Panc1 (cell line): ENCODE data around the gene CD9.

Experiments used
- POLR2AphosphoS5 ChIP-seq: IDR thresholded peaks from 2 replicates; pipeline ENCODE4 v1.6.1; 2012; ENCODE audit warnings: mild to moderate bottlenecking, low read depth, low read length, moderate library complexity
- SIN3A ChIP-seq: IDR thresholded peaks from 2 replicates; pipeline ENCODE4 v1.6.1; 2012; ENCODE audit warnings: low read depth, mild to moderate bottlenecking, low read length, moderate library complexity, borderline replicate concordance; ENCODE audit not compliant: insufficient read depth
- TCF7L2 ChIP-seq: IDR thresholded peaks from 2 replicates; pipeline ENCODE4 v1.6.1; 2011; ENCODE audit warnings: mild to moderate bottlenecking, low read depth, low read length, inconsistent platforms
- TF ChIP-seq, protein P1 (sequence below): fragments of 450-650 bp; IDR thresholded peaks from 2 replicates; pipeline ENCODE4 v1.5.1; 2017; ENCODE audit warnings: mild to moderate bottlenecking
- TF ChIP-seq, protein P2 (sequence below), 2 experiments: IDR thresholded peaks; 2 replicates each; pipeline ENCODE4 v1.6.1; 2011 to 2012; ENCODE audit warnings: low read depth in 2 of 2, control low read depth in 1 of 2, low read length in 1 of 2, mild to moderate bottlenecking in 1 of 2, moderate library complexity in 1 of 2; ENCODE audit not compliant: insufficient read depth in 1 of 2

DNA sequence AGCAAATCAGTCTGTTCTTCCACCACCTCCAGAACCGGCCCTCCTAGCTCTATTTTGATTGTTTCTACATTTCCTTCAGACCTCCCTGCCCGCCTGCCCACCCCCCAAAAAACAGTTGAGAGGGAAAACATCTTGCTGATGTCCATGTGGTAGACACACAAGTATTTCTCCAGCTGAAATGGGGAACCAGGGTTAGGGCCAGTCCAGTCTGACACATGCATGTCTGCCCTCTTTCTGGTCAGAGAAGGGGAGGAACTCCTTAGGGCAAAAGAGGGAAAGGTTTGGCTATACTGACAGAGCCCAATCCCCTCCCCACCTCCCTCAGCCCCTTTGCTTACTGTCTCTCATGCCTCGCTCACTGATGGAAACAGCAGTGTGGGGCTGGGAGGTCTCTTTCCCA lies 3.4 kb downstream of the CD9 start:
- TF ChIP-seq, protein P1, sequence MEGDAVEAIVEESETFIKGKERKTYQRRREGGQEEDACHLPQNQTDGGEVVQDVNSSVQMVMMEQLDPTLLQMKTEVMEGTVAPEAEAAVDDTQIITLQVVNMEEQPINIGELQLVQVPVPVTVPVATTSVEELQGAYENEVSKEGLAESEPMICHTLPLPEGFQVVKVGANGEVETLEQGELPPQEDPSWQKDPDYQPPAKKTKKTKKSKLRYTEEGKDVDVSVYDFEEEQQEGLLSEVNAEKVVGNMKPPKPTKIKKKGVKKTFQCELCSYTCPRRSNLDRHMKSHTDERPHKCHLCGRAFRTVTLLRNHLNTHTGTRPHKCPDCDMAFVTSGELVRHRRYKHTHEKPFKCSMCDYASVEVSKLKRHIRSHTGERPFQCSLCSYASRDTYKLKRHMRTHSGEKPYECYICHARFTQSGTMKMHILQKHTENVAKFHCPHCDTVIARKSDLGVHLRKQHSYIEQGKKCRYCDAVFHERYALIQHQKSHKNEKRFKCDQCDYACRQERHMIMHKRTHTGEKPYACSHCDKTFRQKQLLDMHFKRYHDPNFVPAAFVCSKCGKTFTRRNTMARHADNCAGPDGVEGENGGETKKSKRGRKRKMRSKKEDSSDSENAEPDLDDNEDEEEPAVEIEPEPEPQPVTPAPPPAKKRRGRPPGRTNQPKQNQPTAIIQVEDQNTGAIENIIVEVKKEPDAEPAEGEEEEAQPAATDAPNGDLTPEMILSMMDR: no peak
- TF ChIP-seq POLR2AphosphoS5 (no peak), SIN3A (no peak), TCF7L2 (no peak)
- TF ChIP-seq, protein P2, sequence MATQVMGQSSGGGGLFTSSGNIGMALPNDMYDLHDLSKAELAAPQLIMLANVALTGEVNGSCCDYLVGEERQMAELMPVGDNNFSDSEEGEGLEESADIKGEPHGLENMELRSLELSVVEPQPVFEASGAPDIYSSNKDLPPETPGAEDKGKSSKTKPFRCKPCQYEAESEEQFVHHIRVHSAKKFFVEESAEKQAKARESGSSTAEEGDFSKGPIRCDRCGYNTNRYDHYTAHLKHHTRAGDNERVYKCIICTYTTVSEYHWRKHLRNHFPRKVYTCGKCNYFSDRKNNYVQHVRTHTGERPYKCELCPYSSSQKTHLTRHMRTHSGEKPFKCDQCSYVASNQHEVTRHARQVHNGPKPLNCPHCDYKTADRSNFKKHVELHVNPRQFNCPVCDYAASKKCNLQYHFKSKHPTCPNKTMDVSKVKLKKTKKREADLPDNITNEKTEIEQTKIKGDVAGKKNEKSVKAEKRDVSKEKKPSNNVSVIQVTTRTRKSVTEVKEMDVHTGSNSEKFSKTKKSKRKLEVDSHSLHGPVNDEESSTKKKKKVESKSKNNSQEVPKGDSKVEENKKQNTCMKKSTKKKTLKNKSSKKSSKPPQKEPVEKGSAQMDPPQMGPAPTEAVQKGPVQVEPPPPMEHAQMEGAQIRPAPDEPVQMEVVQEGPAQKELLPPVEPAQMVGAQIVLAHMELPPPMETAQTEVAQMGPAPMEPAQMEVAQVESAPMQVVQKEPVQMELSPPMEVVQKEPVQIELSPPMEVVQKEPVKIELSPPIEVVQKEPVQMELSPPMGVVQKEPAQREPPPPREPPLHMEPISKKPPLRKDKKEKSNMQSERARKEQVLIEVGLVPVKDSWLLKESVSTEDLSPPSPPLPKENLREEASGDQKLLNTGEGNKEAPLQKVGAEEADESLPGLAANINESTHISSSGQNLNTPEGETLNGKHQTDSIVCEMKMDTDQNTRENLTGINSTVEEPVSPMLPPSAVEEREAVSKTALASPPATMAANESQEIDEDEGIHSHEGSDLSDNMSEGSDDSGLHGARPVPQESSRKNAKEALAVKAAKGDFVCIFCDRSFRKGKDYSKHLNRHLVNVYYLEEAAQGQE (IDR thresholded peaks at IDR 0.05; ENCODE audit: insufficient read depth in 1 of 2, low read depth in 2 of 2, low read length in 1 of 2): no peak
